Vagina (tissue), 2 donors: ENCODE results near the gene MLKL.

Source experiments
- CTCF ChIP-seq, 3 experiments: fragments of 450-650 bp in 2 of 3; fragments of 200-600 bp in 1 of 3; sonication (generic) in 1 of 3; IDR thresholded peaks; one replicate each; pipeline ENCODE4 v1.5.1; 2017 to 2019; ENCODE audit warnings: antibody characterized with exemption in 3 of 3, mild to moderate bottlenecking in 2 of 3, moderate library complexity in 2 of 3
- POLR2AphosphoS5 ChIP-seq, 2 donors: sonication (generic); formaldehyde crosslinking; IDR thresholded peaks; one replicate each; pipeline ENCODE4 v1.9.0; 2017; ENCODE audit warnings: antibody characterized with exemption in 2 of 2, mild to moderate bottlenecking in 2 of 2, low read depth in 1 of 2; ENCODE audit not compliant: insufficient read depth in 1 of 2

DNA sequence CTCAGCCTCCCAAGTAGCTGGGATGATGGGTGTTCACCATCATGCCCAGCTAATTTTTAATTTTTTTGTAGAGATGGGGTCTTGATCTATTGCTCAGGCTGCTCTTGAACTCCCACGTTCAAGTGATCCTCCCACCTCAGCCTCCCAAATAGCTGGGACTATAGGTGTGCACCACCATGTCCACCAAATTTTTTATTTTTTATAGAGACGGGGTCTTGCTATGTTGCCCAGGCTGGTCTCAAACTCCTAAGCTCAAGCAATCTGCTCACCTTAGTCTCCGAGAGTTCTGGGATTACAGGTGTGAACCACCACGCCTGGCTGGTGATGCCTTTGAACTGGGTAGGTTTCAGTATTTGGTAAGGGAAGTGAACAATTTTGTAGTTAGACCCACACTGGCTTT lies 43.9 kb upstream of the MLKL start:
- TF ChIP-seq POLR2AphosphoS5 (IDR thresholded peaks at IDR 0.05; ENCODE audit: insufficient read depth in 1 of 2, low read depth in 1 of 2): no peak
- no peak for TF ChIP-seq CTCF (IDR thresholded peaks at IDR 0.05)
